ENCODE data around the gene C12orf75. TPM values are rescaled to one million over a fixed set of nuclear protein-coding genes. Genes with fewer than 3 reads are reported as not detected.

The C12orf75 gene
- total and polyA plus RNA-seq, 2 donors (not counting 3 experiments of a cell fraction or from before 2014, with no cell fraction given): 23.6 to 60.7 TPM

- no peak overlapping the region for H3K4me3 ChIP-seq (replicated peaks in 1 of 3; ENCODE audit: insufficient read depth in 1 of 3, low read depth in 1 of 3, low read length in 3 of 3)
- H3K9ac ChIP-seq (replicated peaks; ENCODE audit: extremely low read depth, insufficient read depth, low read length): no peak overlapping the region
- intact Hi-C loops (cut with micrococcal nuclease): no loop called here
- DNase-seq (ENCODE audit: low read depth, low spot score) (peak; percentile 52), FAIRE-seq (peak; percentile 88)
- dilution Hi-C loops (cut with MboI; ENCODE audit: extremely low pct_ligation_motif_present, low sequenced_read_pairs): no loop called here
- peak overlapping the region; percentile 78 for H2AFZ ChIP-seq (ENCODE audit: low read depth, low read length)
- CTCF ChIA-PET: interaction anchor here (1.2 kb wide), 1 partner anchor 9 kb away, joined by 3 read pairs; no protein-coding TSS in a partner anchor
- H3K36me3 ChIP-seq (ENCODE audit: control insufficient read depth in 2 of 2, extremely low read depth in 1 of 2, insufficient read depth in 2 of 2, low read length in 2 of 2): no peaks in the 10 kb centered on the region
- H3K27ac ChIP-seq (ENCODE audit: insufficient read depth, low read depth, low read length): no peak overlapping the region
- H3K27me3 ChIP-seq (ENCODE audit: control insufficient read depth in 2 of 2, insufficient read depth in 2 of 2, low read length in 2 of 2): no peaks in the 10 kb centered on the region
- BruUV-seq (replicated peaks): no TSS peak
- POLR2A ChIA-PET: no interaction called here
- H4K20me1 ChIP-seq (replicated peaks; ENCODE audit: control insufficient read depth, extremely low read depth, insufficient read depth, low read length): no peaks in the 10 kb centered on the region
- H3K79me2 ChIP-seq (ENCODE audit: control insufficient read depth, insufficient read depth, low read length): no peaks in the 10 kb centered on the region
- peak overlapping the region; percentile 38 for H3K4me2 ChIP-seq (ENCODE audit: insufficient read depth, low read length)
- TF ChIP-seq GATA2 (IDR thresholded peaks at IDR 0.05; ENCODE audit: insufficient read depth, insufficient read length, low read depth, low read length): no peak
- peak; percentile 76 for TF ChIP-seq JUN (IDR thresholded peaks at IDR 0.05; ENCODE audit: borderline replicate concordance, insufficient read depth, insufficient read length, low read depth)
- peak; percentile 85 for TF ChIP-seq FOS (IDR thresholded peaks at IDR 0.05; ENCODE audit: borderline replicate concordance, insufficient read depth, low read length)
- H3K9me1 ChIP-seq (replicated peaks; ENCODE audit: control insufficient read depth, extremely low read depth, insufficient read depth, low read length): no peaks in the 10 kb centered on the region
- H3K9me3 ChIP-seq (replicated peaks; ENCODE audit: control insufficient read depth, insufficient read depth, low read length): no peaks in the 10 kb centered on the region
- H3K4me1 ChIP-seq (ENCODE audit: control insufficient read depth, extremely low read depth, insufficient read depth, low read length): peaks cover 19% of the 10 kb centered on the region
These were observed 41.2 kb upstream of the C12orf75 start for GRCh38 chr12:105289114-105289904.

- no peak overlapping the region for H2AFZ ChIP-seq (ENCODE audit: low read depth, low read length)
- H3K27me3 ChIP-seq (ENCODE audit: control insufficient read depth in 2 of 2, insufficient read depth in 2 of 2, low read length in 2 of 2): no peaks in the 10 kb centered on the region
- POLR2A ChIA-PET: no interaction called here
- CTCF ChIA-PET: interaction anchor here (1.0 kb wide), 1 partner anchor 17 kb away, joined by 3 read pairs; no protein-coding TSS in a partner anchor
- dilution Hi-C loops (cut with MboI; ENCODE audit: extremely low pct_ligation_motif_present, low sequenced_read_pairs): no loop called here
- no peaks in the 10 kb centered on the region for H3K79me2 ChIP-seq (ENCODE audit: control insufficient read depth, insufficient read depth, low read length)
- DNase-seq (ENCODE audit: low read depth, low spot score) (no peak), FAIRE-seq (no peak)
- no peaks in the 10 kb centered on the region for H3K9me1 ChIP-seq (replicated peaks; ENCODE audit: control insufficient read depth, extremely low read depth, insufficient read depth, low read length)
- no peak overlapping the region for H3K27ac ChIP-seq (ENCODE audit: insufficient read depth, low read depth, low read length)
- H3K9me3 ChIP-seq (replicated peaks; ENCODE audit: control insufficient read depth, insufficient read depth, low read length): no peaks in the 10 kb centered on the region
- no peak overlapping the region for H3K4me3 ChIP-seq (replicated peaks in 1 of 3; ENCODE audit: insufficient read depth in 1 of 3, low read depth in 1 of 3, low read length in 3 of 3)
- BruUV-seq (replicated peaks): no TSS peak
- H3K4me2 ChIP-seq (ENCODE audit: insufficient read depth, low read length): no peak overlapping the region
- no peaks in the 10 kb centered on the region for H3K36me3 ChIP-seq (ENCODE audit: control insufficient read depth in 2 of 2, extremely low read depth in 1 of 2, insufficient read depth in 2 of 2, low read length in 2 of 2)
- TF ChIP-seq EZH2 (IDR thresholded peaks at IDR 0.05; ENCODE audit: borderline replicate concordance, low read depth, low read length, severe bottlenecking): no peak
- TF ChIP-seq POLR2A (IDR thresholded peaks at IDR 0.05; ENCODE audit: low read depth, low read length): no peak
- no peak for TF ChIP-seq JUN (IDR thresholded peaks at IDR 0.05; ENCODE audit: borderline replicate concordance, insufficient read depth, insufficient read length, low read depth)
- no peak for TF ChIP-seq POLR2AphosphoS5 (IDR thresholded peaks at IDR 0.05; ENCODE audit: insufficient read depth, low read depth, low read length)
- no peak for TF ChIP-seq MYC (IDR thresholded peaks at IDR 0.05; ENCODE audit: low read depth, low read length)
- peaks cover 19% of the 10 kb centered on the region for H3K4me1 ChIP-seq (ENCODE audit: control insufficient read depth, extremely low read depth, insufficient read depth, low read length)
- intact Hi-C loops (cut with micrococcal nuclease): no loop called here
- H3K9ac ChIP-seq (replicated peaks; ENCODE audit: extremely low read depth, insufficient read depth, low read length): no peak overlapping the region
- no peaks in the 10 kb centered on the region for H4K20me1 ChIP-seq (replicated peaks; ENCODE audit: control insufficient read depth, extremely low read depth, insufficient read depth, low read length)
These were observed 39.0 kb upstream of the C12orf75 start for GRCh38 chr12:105291531-105291930.
